ENCODE measurements around the gene CFAP46.
"Not testable (repeated sequence)": the region's sequence is repeated elsewhere in the genome, so short reads cannot be mapped to it uniquely, and the experiment has no call there.

CFAP46 gene

GRCh38 chr10:132929953-132930548, 12.3 kb downstream of the CFAP46 start:
- Histone ChIP-seq H3K9me3 (ENCODE audit: control insufficient read depth, insufficient read depth, low read length) (no peaks in the 10 kb centered on the region), H3K9ac (ENCODE audit: low read depth, low read length) (no peak overlapping the region), H3K4me1 (ENCODE audit: control insufficient read depth, insufficient read depth, low read length) (no peaks in the 10 kb centered on the region), H3K36me3 (ENCODE audit: control insufficient read depth, insufficient read depth, low read length) (no peaks in the 10 kb centered on the region), H3K27me3 (ENCODE audit: control insufficient read depth, insufficient read depth, low read length) (no peaks in the 10 kb centered on the region), H3K4me3 (ENCODE audit: low read depth, low read length) (no peak overlapping the region), H3K27ac (ENCODE audit: low read depth, low read length) (no peak overlapping the region)

- H3K27ac ChIP-seq (ENCODE audit: low read depth, low read length) = no peak overlapping the region
- H3K4me1 ChIP-seq (ENCODE audit: control insufficient read depth, insufficient read depth, low read length) = no peaks in the 10 kb centered on the region
- H3K4me3 ChIP-seq (ENCODE audit: low read depth, low read length) = no peak overlapping the region
- no peaks in the 10 kb centered on the region for H3K9me3 ChIP-seq (ENCODE audit: control insufficient read depth, insufficient read depth, low read length)
- H3K9ac ChIP-seq (ENCODE audit: low read depth, low read length) = no peak overlapping the region
- H3K27me3 ChIP-seq (ENCODE audit: control insufficient read depth, insufficient read depth, low read length) = no peaks in the 10 kb centered on the region
- no peaks in the 10 kb centered on the region for H3K36me3 ChIP-seq (ENCODE audit: control insufficient read depth, insufficient read depth, low read length)
These were observed 12.9 kb downstream of the CFAP46 start for GRCh38 chr10:132929480-132929879.

GRCh38 chr10:132928261-132928660, 14.1 kb downstream of the CFAP46 start:
- no peak overlapping the region for H3K9ac ChIP-seq (ENCODE audit: low read depth, low read length)
- H3K27me3 ChIP-seq (ENCODE audit: control insufficient read depth, insufficient read depth, low read length) = no peaks in the 10 kb centered on the region

GRCh38 chr10:132927824-132928223, 14.5 kb downstream of the CFAP46 start:
- no peak overlapping the region for H3K9ac ChIP-seq (ENCODE audit: low read depth, low read length)
- no peaks in the 10 kb centered on the region for H3K27me3 ChIP-seq (ENCODE audit: control insufficient read depth, insufficient read depth, low read length)
- no peak overlapping the region for H3K27ac ChIP-seq (ENCODE audit: low read depth, low read length)
- H3K36me3 ChIP-seq (ENCODE audit: control insufficient read depth, insufficient read depth, low read length) = no peaks in the 10 kb centered on the region
- H3K4me1 ChIP-seq (ENCODE audit: control insufficient read depth, insufficient read depth, low read length) = no peaks in the 10 kb centered on the region
- H3K4me3 ChIP-seq (ENCODE audit: low read depth, low read length) = no peak overlapping the region
- H3K9me3 ChIP-seq (ENCODE audit: control insufficient read depth, insufficient read depth, low read length) = no peaks in the 10 kb centered on the region

More at GRCh38 chr10:132928261-132928660, 14.1 kb downstream of the CFAP46 start:
- H3K36me3 ChIP-seq (ENCODE audit: control insufficient read depth, insufficient read depth, low read length) = no peaks in the 10 kb centered on the region
- H3K4me3 ChIP-seq (ENCODE audit: low read depth, low read length) = no peak overlapping the region
- no peaks in the 10 kb centered on the region for H3K4me1 ChIP-seq (ENCODE audit: control insufficient read depth, insufficient read depth, low read length)
- no peaks in the 10 kb centered on the region for H3K9me3 ChIP-seq (ENCODE audit: control insufficient read depth, insufficient read depth, low read length)
- no peak overlapping the region for H3K27ac ChIP-seq (ENCODE audit: low read depth, low read length)

- H3K36me3 ChIP-seq (ENCODE audit: control insufficient read depth, insufficient read depth, low read length) = no peaks in the 10 kb centered on the region
- no peaks in the 10 kb centered on the region for H3K4me1 ChIP-seq (ENCODE audit: control insufficient read depth, insufficient read depth, low read length)
- H3K9ac ChIP-seq (ENCODE audit: low read depth, low read length) = no peak overlapping the region
- no peaks in the 10 kb centered on the region for H3K9me3 ChIP-seq (ENCODE audit: control insufficient read depth, insufficient read depth, low read length)
- H3K4me3 ChIP-seq (ENCODE audit: low read depth, low read length) = no peak overlapping the region
- no peaks in the 10 kb centered on the region for H3K27me3 ChIP-seq (ENCODE audit: control insufficient read depth, insufficient read depth, low read length)
- H3K27ac ChIP-seq (ENCODE audit: low read depth, low read length) = no peak overlapping the region
These were observed 15.4 kb downstream of the CFAP46 start for GRCh38 chr10:132926777-132927650.

- no peaks in the 10 kb centered on the region for H3K36me3 ChIP-seq (ENCODE audit: control insufficient read depth, insufficient read depth, low read length)
- H3K4me3 ChIP-seq (ENCODE audit: low read depth, low read length) = no peak overlapping the region
- no peaks in the 10 kb centered on the region for H3K27me3 ChIP-seq (ENCODE audit: control insufficient read depth, insufficient read depth, low read length)
- H3K9ac ChIP-seq (ENCODE audit: low read depth, low read length) = no peak overlapping the region
- H3K27ac ChIP-seq (ENCODE audit: low read depth, low read length) = no peak overlapping the region
- H3K4me1 ChIP-seq (ENCODE audit: control insufficient read depth, insufficient read depth, low read length) = no peaks in the 10 kb centered on the region
- H3K9me3 ChIP-seq (ENCODE audit: control insufficient read depth, insufficient read depth, low read length) = no peaks in the 10 kb centered on the region
These were observed 16.3 kb downstream of the CFAP46 start for GRCh38 chr10:132926070-132926469.

GRCh38 chr10:132925614-132926013, 16.8 kb downstream of the CFAP46 start:
- no peaks in the 10 kb centered on the region for H3K27me3 ChIP-seq (ENCODE audit: control insufficient read depth, insufficient read depth, low read length)
- no peak overlapping the region for H3K4me3 ChIP-seq (ENCODE audit: low read depth, low read length)
- no peaks in the 10 kb centered on the region for H3K4me1 ChIP-seq (ENCODE audit: control insufficient read depth, insufficient read depth, low read length)
- H3K9ac ChIP-seq (ENCODE audit: low read depth, low read length) = no peak overlapping the region
- no peaks in the 10 kb centered on the region for H3K9me3 ChIP-seq (ENCODE audit: control insufficient read depth, insufficient read depth, low read length)
- H3K36me3 ChIP-seq (ENCODE audit: control insufficient read depth, insufficient read depth, low read length) = no peaks in the 10 kb centered on the region
- no peak overlapping the region for H3K27ac ChIP-seq (ENCODE audit: low read depth, low read length)

- Histone ChIP-seq H3K36me3 (ENCODE audit: control insufficient read depth, insufficient read depth, low read length) (no peaks in the 10 kb centered on the region), H3K27me3 (ENCODE audit: control insufficient read depth, insufficient read depth, low read length) (no peaks in the 10 kb centered on the region), H3K9ac (ENCODE audit: low read depth, low read length) (no peak overlapping the region), H3K9me3 (ENCODE audit: control insufficient read depth, insufficient read depth, low read length) (no peaks in the 10 kb centered on the region), H3K4me1 (ENCODE audit: control insufficient read depth, insufficient read depth, low read length) (no peaks in the 10 kb centered on the region), H3K4me3 (ENCODE audit: low read depth, low read length) (no peak overlapping the region), H3K27ac (ENCODE audit: low read depth, low read length) (no peak overlapping the region)
These were observed 17.3 kb downstream of the CFAP46 start for GRCh38 chr10:132925071-132925561.

- no peaks in the 10 kb centered on the region for H3K4me1 ChIP-seq (ENCODE audit: control insufficient read depth, insufficient read depth, low read length)
- no peaks in the 10 kb centered on the region for H3K9me3 ChIP-seq (ENCODE audit: control insufficient read depth, insufficient read depth, low read length)
- no peak overlapping the region for H3K9ac ChIP-seq (ENCODE audit: low read depth, low read length)
- no peak overlapping the region for H3K4me3 ChIP-seq (ENCODE audit: low read depth, low read length)
- H3K27ac ChIP-seq (ENCODE audit: low read depth, low read length) = no peak overlapping the region
- no peaks in the 10 kb centered on the region for H3K27me3 ChIP-seq (ENCODE audit: control insufficient read depth, insufficient read depth, low read length)
- no peaks in the 10 kb centered on the region for H3K36me3 ChIP-seq (ENCODE audit: control insufficient read depth, insufficient read depth, low read length)
These were observed 18.1 kb downstream of the CFAP46 start for GRCh38 chr10:132924046-132924952.

- H3K9me3 ChIP-seq (ENCODE audit: control insufficient read depth, insufficient read depth, low read length); H3K27ac ChIP-seq (ENCODE audit: low read depth, low read length); H3K36me3 ChIP-seq (ENCODE audit: control insufficient read depth, insufficient read depth, low read length); H3K9ac ChIP-seq (ENCODE audit: low read depth, low read length); H3K4me1 ChIP-seq (ENCODE audit: control insufficient read depth, insufficient read depth, low read length); H3K27me3 ChIP-seq (ENCODE audit: control insufficient read depth, insufficient read depth, low read length); H3K4me3 ChIP-seq (ENCODE audit: low read depth, low read length): not testable (repeated sequence)
These were observed 19.0 kb downstream of the CFAP46 start for GRCh38 chr10:132923384-132923783.
